PC-9 (cell line): ENCODE measurements around the gene OR6B2. TPM values are rescaled to one million over a fixed set of nuclear protein-coding genes. Genes with fewer than 3 reads are reported as not detected.
A peak's percentile ranks its signal among the peaks of the same experiment; 100 is the strongest.

Source experiments
- BruUV-seq: library from RNA; stranded (reverse); fragments of 400-500 nt; replicated peaks from 2 replicates; lab custom pipeline; 2021; lab: Mats Ljungman, UMichigan
- CTCF ChIA-PET: fragments of 300-600 bp; sonication (Branson Sonifier 250); formaldehyde crosslinking; loops from one replicate; lab custom pipeline; 2022; ENCODE audit warnings: antibody characterized with exemption; lab: Charles Lee
- POLR2A ChIA-PET: fragments of 300-600 bp; sonication (Branson Sonifier 250); formaldehyde crosslinking; loops from one replicate; lab custom pipeline; 2022; ENCODE audit warnings: antibody characterized with exemption; ENCODE audit not compliant: unreplicated experiment; lab: Charles Lee
- DNase-seq, 2 experiments: peaks; one replicate each; pipeline versions ENCODE4 v3.0.0 to v3.0.0-alpha.2; 2015 to 2022; ENCODE audit warnings: mixed read lengths in 1 of 2
- H2AFZ ChIP-seq: fragments of 200-600 bp; sonication (generic); 2 replicates; pipeline ENCODE4 v1.8.1; 2017; ENCODE audit warnings: antibody characterized with exemption
- H3F3A ChIP-seq: fragments of 200-600 bp; sonication (generic); 2 replicates; pipeline ENCODE4 v1.8.1; 2017; ENCODE audit warnings: antibody characterized with exemption, mild to moderate bottlenecking, low read depth; ENCODE audit not compliant: insufficient read depth
- H3K27ac ChIP-seq: fragments of 200-600 bp; sonication (generic); 2 replicates; pipeline ENCODE4 v1.6.1; 2016; ENCODE audit warnings: mixed run types
- H3K27me3 ChIP-seq: fragments of 200-600 bp; sonication (generic); 2 replicates; pipeline ENCODE4 v1.6.1; 2016; ENCODE audit warnings: low read depth, mixed run types; ENCODE audit not compliant: insufficient read depth
- H3K36me3 ChIP-seq: fragments of 200-600 bp; sonication (generic); 2 replicates; pipeline ENCODE4 v1.6.1; 2016; ENCODE audit warnings: low read depth, mixed run types
- H3K4me1 ChIP-seq: fragments of 200-600 bp; sonication (generic); replicated peaks from 2 replicates; pipeline ENCODE4 v1.6.1; 2016; ENCODE audit warnings: mixed run types; ENCODE audit not compliant: insufficient read depth
- H3K4me2 ChIP-seq: fragments of 200-600 bp; sonication (generic); 2 replicates; pipeline ENCODE4 v1.6.1; 2017; ENCODE audit warnings: mixed run types
- H3K4me3 ChIP-seq: fragments of 200-600 bp; sonication (generic); 2 replicates; pipeline ENCODE4 v1.6.1; 2016; ENCODE audit warnings: mixed run types
- H3K79me2 ChIP-seq: fragments of 200-600 bp; sonication (generic); 2 replicates; pipeline ENCODE4 v1.6.1; 2017; ENCODE audit warnings: low read depth, mixed run types
- H3K9me2 ChIP-seq: fragments of 200-600 bp; sonication (generic); 2 replicates; pipeline ENCODE4 v1.8.1; 2017; ENCODE audit warnings: mild to moderate bottlenecking; ENCODE audit not compliant: insufficient read depth
- H3K9me3 ChIP-seq: fragments of 200-600 bp; sonication (generic); 2 replicates; pipeline ENCODE4 v1.8.1; 2016; ENCODE audit warnings: low read depth; ENCODE audit not compliant: insufficient read depth
- H4K20me1 ChIP-seq: fragments of 200-600 bp; sonication (generic); 2 replicates; pipeline ENCODE4 v1.8.1; 2017; ENCODE audit not compliant: insufficient read depth
- CTCF ChIP-seq: fragments of 200-600 bp; sonication (generic); conservative IDR thresholded peaks from 2 replicates; pipeline ENCODE4 v1.6.1; 2017; ENCODE audit warnings: mixed run types, antibody characterized with exemption, mild to moderate bottlenecking, moderate library complexity
- EZH2 ChIP-seq: fragments of 200-600 bp; sonication (generic); IDR thresholded peaks from 2 replicates; pipeline ENCODE4 v1.8.0; 2017; ENCODE audit warnings: antibody characterized with exemption, low read depth
- intact Hi-C: fragments of 100-400 bp; cut with micrococcal nuclease; formaldehyde crosslinking; loops from one replicate; pipeline ENCODE4 v1.10.0; 2022; ENCODE audit not compliant: unreplicated experiment
- total RNA-seq: library from RNA; stranded (reverse); gene quantifications from 2 replicates; pipeline ENCODE4 v1.2.3, GENCODE V29; 2021

The OR6B2 gene
- total RNA-seq, 1 experiment from 2014 or later = not detected

- Histone ChIP-seq H3K27me3 (peaks cover 90% of the 10 kb centered on the region), H3K4me3 (no peak overlapping the region), H3K4me2 (no peak overlapping the region), H4K20me1 (no peaks in the 10 kb centered on the region), H3F3A (no peaks in the 10 kb centered on the region), H3K36me3 (no peaks in the 10 kb centered on the region), H3K79me2 (no peaks in the 10 kb centered on the region), H3K27ac (no peak overlapping the region), H3K9me2 (no peaks in the 10 kb centered on the region), H3K4me1 (no peaks in the 10 kb centered on the region), H3K9me3 (no peaks in the 10 kb centered on the region), H2AFZ (no peak overlapping the region)
- CTCF ChIA-PET = interaction anchor here (0.6 to 1.4 kb wide), 8 partner anchors 9 to 779 kb away, joined by 3 to 10 read pairs (median 4); partner anchors contain the start of gene OTOS
- no peak for TF ChIP-seq EZH2
- TF ChIP-seq CTCF = peak; percentile 84
- intact Hi-C loops = loop anchor here (1.0 to 10.0 kb wide), 5 partner anchors 83 to 779 kb away; partner anchors contain the start of genes DUSP28 and RNPEPL1
- no TSS peak for BruUV-seq
- POLR2A ChIA-PET = interaction anchor here (0.5 kb wide), 1 partner anchor 1298 kb away, joined by 3 read pairs; no protein-coding TSS in a partner anchor
- DNase-seq = peak; percentile 54 to 55
Measured at GRCh38 chr2:240060977-240061591, 30.9 kb upstream of the OR6B2 start.

- TF ChIP-seq CTCF (no peak), EZH2 (no peak)
Measured at GRCh38 chr2:240056678-240057077, 26.4 kb upstream of the OR6B2 start.

GRCh38 chr2:240055177-240055917, 25.1 kb upstream of the OR6B2 start:
- no peak overlapping the region for H3K27ac ChIP-seq
- no peak for DNase-seq
- no peaks in the 10 kb centered on the region for H3F3A ChIP-seq
- intact Hi-C loops = no loop called here
- no peaks in the 10 kb centered on the region for H3K9me3 ChIP-seq
- H3K27me3 ChIP-seq = peaks cover 99% of the 10 kb centered on the region
- H3K9me2 ChIP-seq = no peaks in the 10 kb centered on the region
- H3K36me3 ChIP-seq = no peaks in the 10 kb centered on the region
- H3K4me3 ChIP-seq = no peak overlapping the region
- no peak for TF ChIP-seq EZH2
- TF ChIP-seq CTCF = no peak
- POLR2A ChIA-PET = no interaction called here
- CTCF ChIA-PET = no interaction called here
- H3K79me2 ChIP-seq = no peaks in the 10 kb centered on the region
- no peak overlapping the region for H2AFZ ChIP-seq
- peak overlapping the region; percentile 49; the same call in 1 of the 2 replicates for H3K4me2 ChIP-seq
- no TSS peak for BruUV-seq
- H4K20me1 ChIP-seq = no peaks in the 10 kb centered on the region
- H3K4me1 ChIP-seq = no peaks in the 10 kb centered on the region

More at GRCh38 chr2:240056678-240057077, 26.4 kb upstream of the OR6B2 start:
- DNase-seq = no peak
- Histone ChIP-seq H3K4me1 (no peaks in the 10 kb centered on the region), H3F3A (no peaks in the 10 kb centered on the region), H3K9me2 (no peaks in the 10 kb centered on the region), H2AFZ (no peak overlapping the region), H3K27me3 (peaks cover 96% of the 10 kb centered on the region), H3K79me2 (no peaks in the 10 kb centered on the region), H3K4me2 (no peak overlapping the region), H3K4me3 (no peak overlapping the region), H3K9me3 (no peaks in the 10 kb centered on the region), H4K20me1 (no peaks in the 10 kb centered on the region), H3K36me3 (no peaks in the 10 kb centered on the region), H3K27ac (no peak overlapping the region)
- BruUV-seq = no TSS peak
- ChIA-PET CTCF (no interaction called here), POLR2A (no interaction called here)
- intact Hi-C loops = no loop called here
